GM18526 (cell line): Measurements from ENCODE around the gene NBDY.

Experiments
- POLR2A ChIP-seq: IDR thresholded peaks from 3 replicates; pipeline ENCODE4 v1.6.1; 2011; ENCODE audit not compliant: insufficient read length; ENCODE audit errors: extremely low read depth

NBDY gene

GRCh38 chrX:56762707-56763555 is 33.9 kb downstream of the NBDY start:
- no peak for TF ChIP-seq POLR2A

- TF ChIP-seq POLR2A: no peak
Observed at GRCh38 chrX:56763556-56764152, 34.6 kb downstream of the NBDY start.

- no peak for TF ChIP-seq POLR2A
Observed at GRCh38 chrX:56764153-56764974, 35.3 kb downstream of the NBDY start.

- no peak for TF ChIP-seq POLR2A
Observed at GRCh38 chrX:56764975-56765791, 36.1 kb downstream of the NBDY start.

GRCh38 chrX:56765811-56766553 is 36.9 kb downstream of the NBDY start:
- TF ChIP-seq POLR2A: no peak

- TF ChIP-seq POLR2A: no peak
Observed at GRCh38 chrX:56766554-56767347, 37.7 kb downstream of the NBDY start.

GRCh38 chrX:56767348-56768119 is 38.5 kb downstream of the NBDY start:
- peak; percentile 27 for TF ChIP-seq POLR2A

GRCh38 chrX:56782352-56782751 is 53.3 kb downstream of the NBDY start:
- no peak for TF ChIP-seq POLR2A

GRCh38 chrX:56782791-56783449 is 53.9 kb downstream of the NBDY start:
- TF ChIP-seq POLR2A: no peak

GRCh38 chrX:56783450-56783831 is 54.4 kb downstream of the NBDY start:
- TF ChIP-seq POLR2A: no peak

- no peak for TF ChIP-seq POLR2A
Observed at GRCh38 chrX:56783996-56784620, 55.1 kb downstream of the NBDY start.

GRCh38 chrX:56784666-56785065 is 55.6 kb downstream of the NBDY start:
- no peak for TF ChIP-seq POLR2A
